Dendritic cell treated with granulocyte-macrophage colony-stimulating factor and Interleukin-4, amounts not matched to agents 40 ng/mL and 50 ng/mL, for 4 days (primary cell): ENCODE measurements around the gene ERMP1.
"Not testable (repeated sequence)": the region's sequence is repeated elsewhere in the genome, so short reads cannot be mapped to it uniquely, and the experiment has no call there.

Experiments
- H3K27ac Mint-ChIP-seq: one replicate; pipeline ENCODE4 v1.8.0; 2022; ENCODE audit warnings: mild to moderate bottlenecking, mixed read lengths
- H3K27me3 Mint-ChIP-seq: one replicate; pipeline ENCODE4 v1.8.0; 2022; ENCODE audit warnings: mild to moderate bottlenecking, mixed read lengths
- H3K36me3 Mint-ChIP-seq: one replicate; pipeline ENCODE4 v1.8.0; 2022; ENCODE audit warnings: low read depth, mixed read lengths
- H3K4me1 Mint-ChIP-seq: one replicate; pipeline ENCODE4 v1.8.0; 2022; ENCODE audit warnings: low read depth, mixed read lengths
- H3K4me3 Mint-ChIP-seq: one replicate; pipeline ENCODE4 v1.8.0; 2022; ENCODE audit warnings: mild to moderate bottlenecking, moderate library complexity, mixed read lengths
- H3K9me3 Mint-ChIP-seq: one replicate; pipeline ENCODE4 v1.8.0; 2022; ENCODE audit warnings: mixed read lengths
- intact Hi-C: fragments of 100-400 bp; cut with micrococcal nuclease; formaldehyde crosslinking; loops from one replicate; pipeline ENCODE4 v1.15.0; 2022

Gene ERMP1

GRCh38 chr9:5818424-5819142 is 14.3 kb downstream of the ERMP1 start:
- Mint-ChIP-seq H3K4me1 (peaks cover 7% of the 10 kb centered on the region), H3K27ac (no peak overlapping the region), H3K36me3 (peaks cover 35% of the 10 kb centered on the region), H3K9me3 (no peaks in the 10 kb centered on the region), H3K27me3 (no peaks in the 10 kb centered on the region), H3K4me3 (no peak overlapping the region)
- intact Hi-C loops: no loop called here

- no peak overlapping the region for H3K27ac Mint-ChIP-seq
- H3K36me3 Mint-ChIP-seq: peaks cover 35% of the 10 kb centered on the region
- no peaks in the 10 kb centered on the region for H3K27me3 Mint-ChIP-seq
- H3K4me1 Mint-ChIP-seq: peaks cover 7% of the 10 kb centered on the region
- H3K9me3 Mint-ChIP-seq: no peaks in the 10 kb centered on the region
- no peak overlapping the region for H3K4me3 Mint-ChIP-seq
- intact Hi-C loops: no loop called here
Measured at GRCh38 chr9:5817862-5818261, 15.1 kb downstream of the ERMP1 start.

GRCh38 chr9:5815461-5815860 is 17.5 kb downstream of the ERMP1 start:
- Mint-ChIP-seq H3K4me3 (no peak overlapping the region), H3K9me3 (no peaks in the 10 kb centered on the region), H3K4me1 (peaks cover 7% of the 10 kb centered on the region), H3K27me3 (no peaks in the 10 kb centered on the region), H3K36me3 (peaks cover 36% of the 10 kb centered on the region), H3K27ac (no peak overlapping the region)
- intact Hi-C loops: no loop called here

- Mint-ChIP-seq H3K4me1 (peaks cover 7% of the 10 kb centered on the region), H3K36me3 (peaks cover 38% of the 10 kb centered on the region), H3K27ac (no peak overlapping the region), H3K27me3 (no peaks in the 10 kb centered on the region), H3K9me3 (no peaks in the 10 kb centered on the region), H3K4me3 (no peak overlapping the region)
- intact Hi-C loops: no loop called here
Measured at GRCh38 chr9:5813824-5814223, 19.1 kb downstream of the ERMP1 start.

- Mint-ChIP-seq H3K27me3 (no peaks in the 10 kb centered on the region), H3K4me1 (no peaks in the 10 kb centered on the region), H3K4me3 (no peak overlapping the region), H3K36me3 (peaks cover 32% of the 10 kb centered on the region), H3K9me3 (no peaks in the 10 kb centered on the region), H3K27ac (no peak overlapping the region)
- intact Hi-C loops: no loop called here
Measured at GRCh38 chr9:5811751-5812150, 21.2 kb downstream of the ERMP1 start.

GRCh38 chr9:5805478-5805877 is 27.4 kb downstream of the ERMP1 start:
- Mint-ChIP-seq H3K27ac (no peak overlapping the region), H3K4me3 (no peak overlapping the region), H3K4me1 (no peaks in the 10 kb centered on the region), H3K36me3 (peaks cover 26% of the 10 kb centered on the region), H3K27me3 (no peaks in the 10 kb centered on the region), H3K9me3 (no peaks in the 10 kb centered on the region)
- intact Hi-C loops: no loop called here

- no peak overlapping the region for H3K27ac Mint-ChIP-seq
- no peak overlapping the region for H3K4me3 Mint-ChIP-seq
- intact Hi-C loops: no loop called here
- H3K36me3 Mint-ChIP-seq: peaks cover 24% of the 10 kb centered on the region
- H3K4me1 Mint-ChIP-seq: no peaks in the 10 kb centered on the region
- H3K27me3 Mint-ChIP-seq: no peaks in the 10 kb centered on the region
- H3K9me3 Mint-ChIP-seq: no peaks in the 10 kb centered on the region
Measured at GRCh38 chr9:5801739-5802113, 31.2 kb downstream of the ERMP1 start.

GRCh38 chr9:5800969-5801738 is 31.8 kb downstream of the ERMP1 start:
- Mint-ChIP-seq H3K36me3 (peaks cover 30% of the 10 kb centered on the region), H3K27ac (no peak overlapping the region), H3K27me3 (no peaks in the 10 kb centered on the region), H3K4me1 (no peaks in the 10 kb centered on the region), H3K4me3 (no peak overlapping the region), H3K9me3 (no peaks in the 10 kb centered on the region)
- intact Hi-C loops: no loop called here

- intact Hi-C loops, H3K27me3 Mint-ChIP-seq, H3K9me3 Mint-ChIP-seq, H3K27ac Mint-ChIP-seq, H3K4me1 Mint-ChIP-seq, H3K4me3 Mint-ChIP-seq: not testable (repeated sequence)
- H3K36me3 Mint-ChIP-seq: peaks cover 34% of the 10 kb centered on the region
Measured at GRCh38 chr9:5800378-5800777, 32.5 kb downstream of the ERMP1 start.

GRCh38 chr9:5799314-5799713 is 33.6 kb downstream of the ERMP1 start:
- Mint-ChIP-seq H3K4me1 (no peaks in the 10 kb centered on the region), H3K27ac (no peak overlapping the region), H3K4me3 (no peak overlapping the region), H3K27me3 (no peaks in the 10 kb centered on the region), H3K36me3 (peaks cover 34% of the 10 kb centered on the region), H3K9me3 (no peaks in the 10 kb centered on the region)
- intact Hi-C loops: no loop called here

GRCh38 chr9:5798581-5798980 is 34.3 kb downstream of the ERMP1 start:
- no peaks in the 10 kb centered on the region for H3K9me3 Mint-ChIP-seq
- no peaks in the 10 kb centered on the region for H3K4me1 Mint-ChIP-seq

GRCh38 chr9:5796298-5796697 is 36.6 kb downstream of the ERMP1 start:
- H3K9me3 Mint-ChIP-seq: no peaks in the 10 kb centered on the region
- H3K27ac Mint-ChIP-seq: no peak overlapping the region
- H3K27me3 Mint-ChIP-seq: no peaks in the 10 kb centered on the region
- no peak overlapping the region for H3K4me3 Mint-ChIP-seq
- peaks cover 36% of the 10 kb centered on the region for H3K36me3 Mint-ChIP-seq
- no peaks in the 10 kb centered on the region for H3K4me1 Mint-ChIP-seq
- intact Hi-C loops: no loop called here

More at GRCh38 chr9:5798581-5798980, 34.3 kb downstream of the ERMP1 start:
- Mint-ChIP-seq H3K36me3 (peaks cover 34% of the 10 kb centered on the region), H3K27me3 (no peaks in the 10 kb centered on the region), H3K4me3 (no peak overlapping the region), H3K27ac (no peak overlapping the region)
- intact Hi-C loops: no loop called here

GRCh38 chr9:5793812-5794211 is 39.1 kb downstream of the ERMP1 start:
- Mint-ChIP-seq H3K27me3 (no peaks in the 10 kb centered on the region), H3K9me3 (no peaks in the 10 kb centered on the region), H3K4me3 (no peak overlapping the region), H3K4me1 (peaks cover 6% of the 10 kb centered on the region), H3K36me3 (peaks cover 60% of the 10 kb centered on the region), H3K27ac (no peak overlapping the region)
- intact Hi-C loops: no loop called here

- Mint-ChIP-seq H3K9me3 (no peaks in the 10 kb centered on the region), H3K36me3 (peaks cover 56% of the 10 kb centered on the region), H3K27me3 (no peaks in the 10 kb centered on the region), H3K4me3 (no peak overlapping the region), H3K27ac (no peak overlapping the region), H3K4me1 (peaks cover 13% of the 10 kb centered on the region)
- intact Hi-C loops: no loop called here
Measured at GRCh38 chr9:5791870-5792269, 41.0 kb downstream of the ERMP1 start.
